CD4-positive, alpha-beta T cell treated with Interleukin-1 beta for 1 hour (primary cell): ENCODE results near the gene UCN.
A peak's percentile ranks its signal among the peaks of the same experiment; 100 is the strongest.
"Not testable (repeated sequence)": the region's sequence is repeated elsewhere in the genome, so short reads cannot be mapped to it uniquely, and the experiment has no call there.

Source experiments
- DNase-seq, 2 donors: peaks; one replicate each; pipeline ENCODE4 v3.0.0-alpha.2; 2020 to 2022

The UCN gene

DNA sequence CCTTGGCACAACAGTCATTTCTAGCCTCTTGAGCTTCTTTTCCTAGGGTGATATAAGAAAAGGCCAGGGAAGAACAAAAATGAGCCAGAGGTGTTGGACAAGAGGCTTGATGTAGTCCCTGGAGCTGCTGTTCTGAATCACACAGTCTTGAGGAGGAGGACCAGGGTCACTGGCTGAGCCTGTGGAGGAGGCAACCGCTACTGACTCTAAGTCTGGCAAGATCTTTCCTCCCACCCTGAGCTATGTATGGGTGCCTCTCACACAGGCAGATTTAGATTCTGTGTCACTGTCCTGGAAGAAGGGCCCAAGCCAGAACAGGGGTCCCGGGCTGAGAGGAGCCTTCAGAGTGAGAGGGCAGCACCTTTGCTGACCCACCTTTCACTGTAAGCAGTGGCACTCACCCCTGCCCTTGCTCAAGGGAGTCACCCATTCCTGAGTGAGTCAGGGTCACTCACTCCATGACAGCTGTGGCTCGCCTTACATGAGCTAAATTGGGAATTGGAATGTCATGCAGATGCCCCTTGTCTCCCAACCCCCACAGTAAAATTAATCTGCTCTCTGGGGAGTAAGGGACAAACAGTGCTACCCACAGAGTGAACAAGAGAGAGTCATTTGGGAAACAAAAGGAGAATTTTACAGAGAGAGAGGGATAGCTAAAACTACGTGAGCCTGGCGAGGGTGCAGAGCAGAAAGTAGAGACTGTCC lies 26.2 kb downstream of the UCN start, which contains the start of gene TRIM54:
TRIM54 (plus strand) TSS at position 575 of the 705 bp plus-strand sequence. CDS start 303 bp downstream, outside the sequence.
- DNase-seq: no peak

DNA sequence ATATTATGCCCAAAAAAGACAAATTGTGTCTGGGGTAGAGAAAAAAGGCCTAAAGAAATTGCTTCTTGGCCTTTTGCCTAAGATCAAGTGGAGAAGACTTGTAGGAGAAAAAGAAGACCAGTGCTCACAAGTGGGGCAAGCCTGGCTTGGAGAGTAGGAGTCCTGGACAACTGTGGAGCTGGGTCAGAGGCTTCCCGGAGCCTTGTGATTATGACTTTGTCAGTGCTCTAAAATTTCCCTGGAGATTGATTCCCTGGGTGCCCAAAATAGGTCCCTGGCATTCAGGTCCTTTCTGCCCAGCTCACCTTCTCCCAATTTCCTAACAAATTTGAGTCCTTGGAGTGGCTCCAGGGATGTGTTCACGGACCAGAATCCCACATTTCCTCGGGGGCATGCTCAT lies 26.8 kb downstream of the UCN start:
- DNase-seq: no peak

DNA sequence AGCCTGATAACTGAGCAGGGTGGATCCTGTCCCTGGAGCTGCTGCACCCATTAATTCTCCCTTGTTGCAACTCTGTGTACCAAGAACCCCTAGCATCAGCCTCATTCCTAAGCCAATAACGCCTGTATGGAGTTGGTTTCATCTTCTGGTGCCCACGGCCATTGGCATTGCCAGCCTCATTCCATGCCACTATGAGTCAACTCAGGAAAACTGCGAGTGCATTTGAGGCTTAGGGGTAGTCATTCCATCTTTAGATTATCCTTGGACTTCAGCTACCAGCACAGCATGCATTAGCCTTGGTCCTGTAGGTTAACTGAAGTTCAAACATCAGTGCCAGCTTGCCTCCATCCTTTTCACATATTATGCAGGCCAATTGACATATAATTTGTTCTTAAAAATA lies 27.4 kb downstream of the UCN start:
- no peak for DNase-seq

DNA sequence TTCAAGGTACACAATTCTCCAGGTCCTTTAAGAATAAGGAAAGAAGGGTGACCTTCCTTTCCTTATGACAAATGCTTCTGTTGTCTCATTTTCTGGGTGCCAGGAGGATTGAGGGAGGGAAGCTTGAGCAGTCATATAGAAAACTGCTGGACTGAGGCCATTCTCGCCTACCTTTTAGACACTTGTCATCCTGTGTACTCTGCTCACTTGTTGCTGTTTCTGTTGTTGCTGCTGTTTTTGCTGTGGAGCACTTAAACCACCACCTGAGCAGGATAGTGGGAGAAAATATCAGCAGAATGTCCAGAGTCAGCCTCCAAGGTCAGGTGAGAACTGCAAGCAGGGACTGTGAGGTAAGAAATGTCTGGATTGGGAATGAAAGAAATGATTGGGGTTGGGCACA lies 30.2 kb downstream of the UCN start:
- DNase-seq: no peak

DNA sequence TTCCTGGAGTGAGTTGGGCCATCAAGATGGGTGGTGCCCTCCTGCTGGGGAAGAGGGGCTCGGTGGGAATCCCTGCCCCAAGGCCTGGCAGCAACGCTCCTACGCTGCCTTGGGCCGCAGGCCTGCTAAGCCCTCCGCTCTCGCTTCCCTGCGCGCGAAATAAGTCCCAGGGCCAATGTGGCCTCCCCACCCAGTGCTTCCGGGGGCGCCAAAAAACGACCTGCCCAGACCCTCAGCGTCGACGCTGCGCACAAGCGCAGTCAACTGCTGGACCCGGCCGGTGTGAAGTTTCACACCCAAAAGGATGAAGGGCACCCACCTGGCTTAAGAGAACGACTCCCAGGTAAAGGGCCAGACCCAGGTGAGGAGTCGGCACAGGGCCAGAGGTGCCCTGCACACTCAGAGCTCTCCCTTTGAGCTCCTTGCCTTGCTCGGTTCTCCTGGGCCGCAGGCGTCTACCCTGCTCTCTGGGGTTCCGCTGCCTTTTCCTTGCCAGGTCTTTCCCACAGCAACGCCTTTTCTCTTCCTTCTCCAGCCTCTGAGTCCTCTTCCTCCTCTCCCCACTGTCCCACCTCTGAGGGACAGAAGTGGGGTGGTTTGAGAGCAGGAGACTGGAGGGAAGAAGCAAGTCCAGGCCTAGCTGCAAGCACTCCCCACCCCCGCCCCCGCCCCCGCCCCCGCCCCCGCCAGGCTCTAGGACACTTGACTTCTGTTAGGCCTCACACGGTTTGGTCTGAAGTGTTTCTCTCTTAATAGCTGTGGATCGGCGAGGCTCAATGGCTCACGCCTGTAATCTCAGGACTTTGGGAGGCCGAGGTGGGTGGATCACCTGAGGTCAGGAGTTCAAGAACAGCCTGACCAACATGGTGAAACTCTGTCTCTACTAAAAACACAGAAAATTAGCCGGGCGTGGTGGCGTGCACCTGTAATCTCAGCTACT lies 32.8 kb downstream of the UCN start, which contains the start of gene DNAJC5G:
DNAJC5G (plus strand) TSS at position 223 of the 940 bp plus-strand sequence. CDS start 1,296 bp downstream, outside the sequence.
- DNase-seq: no peak

DNA sequence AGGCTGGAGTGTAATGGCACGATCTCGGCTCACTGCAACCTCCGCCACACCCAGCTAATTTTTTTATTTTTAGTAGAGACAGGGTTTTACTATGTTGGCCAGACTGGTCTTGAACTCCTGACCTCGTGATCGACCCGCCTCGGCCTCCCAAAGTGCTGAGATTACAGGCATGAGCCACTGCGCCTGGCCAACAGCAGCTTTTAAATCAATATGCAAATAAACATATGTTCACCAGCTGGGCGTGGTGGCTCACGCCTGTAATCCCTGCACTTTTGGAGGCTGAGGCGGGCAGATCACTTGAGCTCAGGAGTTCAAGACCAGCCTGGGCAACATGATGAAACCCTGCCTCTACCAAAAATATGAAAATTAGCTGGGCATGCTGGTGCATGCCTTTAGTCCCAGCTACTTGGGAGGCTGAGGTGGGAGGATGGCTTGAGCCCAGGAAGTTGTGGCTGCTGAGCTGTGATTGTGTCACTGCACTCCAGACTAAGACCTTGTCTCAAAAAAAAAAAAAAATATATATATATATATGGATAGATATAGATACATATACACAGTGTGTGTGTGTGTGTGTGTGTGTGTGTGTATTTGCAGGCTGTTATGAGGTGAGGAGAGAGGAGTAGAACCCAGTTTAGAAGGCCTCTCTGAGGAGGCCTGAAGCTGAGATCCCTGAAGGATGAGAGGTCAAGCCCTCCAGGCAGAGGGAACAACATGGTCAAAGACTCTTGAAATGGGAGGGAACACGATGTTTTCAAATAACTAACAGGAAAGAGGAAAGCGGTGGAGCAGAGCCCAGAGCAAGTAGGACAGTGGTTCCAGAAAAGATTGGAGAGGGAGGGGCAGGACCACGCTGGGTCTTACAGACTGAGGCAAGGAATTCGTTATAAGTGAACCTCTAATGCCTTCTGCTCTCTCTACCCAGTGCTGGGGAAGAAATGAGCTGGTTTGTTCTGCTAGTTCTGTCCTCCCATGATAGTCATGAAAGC lies 35.4 kb downstream of the UCN start:
- DNase-seq: not testable (repeated sequence)

DNA sequence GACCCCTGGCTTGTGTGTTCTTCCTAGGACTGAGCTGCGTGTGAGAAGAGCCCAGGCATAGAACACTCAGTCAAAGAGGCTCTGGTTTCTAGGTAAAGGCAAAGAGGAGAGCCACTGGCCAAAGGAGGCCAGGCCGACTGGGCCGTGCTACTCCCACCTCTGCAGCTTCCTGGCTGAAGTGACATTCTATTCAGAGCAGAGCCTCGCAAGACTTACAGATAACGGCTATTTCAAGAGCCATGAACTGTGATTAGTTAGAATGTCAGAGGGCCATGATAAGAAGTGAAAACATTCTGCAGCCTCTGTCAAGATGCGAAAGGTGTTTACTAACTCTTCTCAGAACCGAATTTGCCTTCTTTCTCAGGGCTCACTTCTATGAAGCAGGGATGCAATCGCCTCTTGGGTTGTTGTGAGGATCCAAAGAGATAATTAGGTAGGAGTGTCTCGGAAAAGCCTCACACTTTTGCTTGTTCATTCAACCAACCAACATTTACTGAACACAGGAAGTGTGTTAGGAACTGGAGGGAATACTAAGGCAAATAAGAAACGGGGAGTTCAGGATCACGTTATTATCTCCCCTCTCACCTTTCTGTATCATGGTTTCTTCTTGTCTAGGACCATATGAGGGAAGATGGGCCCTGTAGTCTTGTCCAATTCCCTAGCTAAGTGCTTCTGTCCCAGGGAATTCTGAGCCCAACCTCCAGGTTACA lies 36.5 kb downstream of the UCN start:
- DNase-seq: no peak

DNA sequence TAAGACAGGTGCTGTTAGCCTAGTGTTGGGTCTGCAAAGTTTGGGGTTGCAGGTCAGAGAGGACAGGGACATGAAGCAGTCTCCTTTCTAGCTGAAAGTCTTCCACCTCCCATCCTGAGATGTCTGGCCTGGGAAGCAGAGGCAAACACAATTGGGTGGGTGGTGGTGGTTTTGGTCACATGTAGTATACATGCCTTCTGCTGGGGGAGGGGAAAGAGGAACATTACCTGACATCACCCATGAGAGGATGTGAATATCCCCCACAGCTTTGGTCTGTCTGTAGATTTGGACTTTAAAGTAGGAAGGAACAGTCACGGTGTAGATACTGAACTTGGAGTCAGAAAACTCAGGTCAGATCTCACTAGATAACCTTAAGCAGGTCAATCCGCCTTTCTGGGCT lies 37.6 kb downstream of the UCN start:
- no peak for DNase-seq

DNA sequence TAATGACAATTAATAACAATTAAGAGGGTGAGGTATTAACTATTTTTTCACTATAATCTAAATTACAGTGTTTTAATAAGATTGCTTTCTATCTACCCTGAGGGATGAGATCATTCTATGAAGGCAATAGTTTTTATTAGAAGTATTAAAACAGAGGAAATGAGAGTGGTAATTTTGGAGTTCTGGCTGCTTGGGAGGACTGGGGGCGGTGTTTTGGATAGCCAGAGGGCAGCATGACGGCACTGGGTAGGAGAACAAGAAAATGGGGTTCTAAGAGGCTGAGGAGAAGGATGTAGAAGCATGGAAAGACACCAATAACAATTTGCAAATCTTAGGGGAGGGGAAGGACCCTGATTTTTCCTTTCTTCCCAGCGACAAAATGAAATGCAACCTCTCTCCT lies 38.1 kb downstream of the UCN start:
- no peak for DNase-seq

DNA sequence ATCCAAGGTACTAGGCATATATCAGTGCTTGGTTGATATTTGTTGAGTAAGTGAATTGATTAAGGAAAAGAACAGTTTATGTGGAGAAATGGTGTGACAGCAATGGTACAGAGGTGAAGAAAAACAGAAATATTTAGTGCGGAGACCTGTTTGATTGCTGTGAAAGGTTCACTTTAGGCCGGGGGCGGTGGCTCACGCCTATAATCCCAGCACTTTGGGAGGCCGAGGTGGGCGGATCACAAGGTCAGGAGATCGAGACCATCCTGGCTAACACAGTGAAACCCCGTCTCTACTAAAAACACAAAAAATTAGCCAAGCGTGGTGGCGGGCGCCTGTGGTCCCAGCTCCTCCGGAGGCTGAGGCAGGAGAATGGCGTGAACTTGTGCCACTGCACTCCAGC lies 39.9 kb downstream of the UCN start:
- not testable (repeated sequence) for DNase-seq

DNA sequence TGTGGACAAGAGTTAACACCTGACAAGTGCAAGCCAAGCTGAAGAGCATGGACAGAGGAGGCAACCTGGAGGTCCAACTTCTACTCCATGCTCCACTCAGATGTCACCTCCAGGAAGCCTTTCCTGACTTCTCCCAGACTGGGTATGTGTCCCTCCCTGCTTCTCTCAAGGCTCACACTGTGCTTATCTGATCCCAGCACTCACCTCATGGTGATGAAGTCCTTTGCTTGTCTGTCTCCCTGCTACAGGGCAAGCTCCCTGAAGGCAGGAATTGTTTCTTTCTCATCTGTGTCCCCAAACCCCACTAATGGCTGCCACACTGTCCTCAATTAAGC lies 42.7 kb downstream of the UCN start:
- no peak for DNase-seq

DNA sequence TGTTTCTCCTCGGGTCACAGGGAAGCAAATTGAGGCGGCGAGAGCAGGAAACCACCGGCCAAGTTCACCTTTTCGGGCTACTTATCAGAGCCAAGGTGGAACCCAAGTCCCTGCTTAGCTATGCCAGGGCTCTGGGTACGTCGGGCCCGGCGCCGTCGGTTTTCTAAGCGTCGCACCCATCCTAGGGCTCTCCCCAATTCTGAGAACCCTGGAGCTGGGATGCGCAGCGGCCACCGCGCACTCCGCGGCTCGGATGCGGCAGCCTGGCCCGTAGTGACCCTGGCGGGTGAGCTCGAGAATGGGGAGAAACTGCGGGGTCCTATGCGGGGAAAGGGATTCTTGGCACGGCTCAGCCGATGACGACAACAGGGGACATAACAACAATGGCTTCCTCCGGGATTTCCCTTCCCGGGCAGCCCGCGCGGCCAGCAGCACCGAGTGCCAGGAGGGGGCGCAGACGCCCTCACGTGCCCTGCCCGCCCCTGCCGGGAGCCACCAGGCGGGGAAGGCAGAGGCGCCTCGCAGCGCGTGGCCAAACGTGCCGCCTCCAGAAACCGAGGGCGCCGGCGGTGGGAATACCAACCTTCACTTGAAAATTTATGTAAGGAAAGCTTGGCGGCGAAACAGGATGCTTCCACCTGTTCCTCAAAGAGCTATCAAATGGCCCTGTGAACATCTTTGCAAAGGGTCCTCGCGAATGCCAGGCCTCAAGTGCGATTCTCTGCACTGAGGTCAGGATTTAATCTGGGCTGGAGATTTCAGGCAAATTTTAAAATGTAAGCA lies 43.3 kb downstream of the UCN start:
- DNase-seq: peak; percentile 74 to 78

DNA sequence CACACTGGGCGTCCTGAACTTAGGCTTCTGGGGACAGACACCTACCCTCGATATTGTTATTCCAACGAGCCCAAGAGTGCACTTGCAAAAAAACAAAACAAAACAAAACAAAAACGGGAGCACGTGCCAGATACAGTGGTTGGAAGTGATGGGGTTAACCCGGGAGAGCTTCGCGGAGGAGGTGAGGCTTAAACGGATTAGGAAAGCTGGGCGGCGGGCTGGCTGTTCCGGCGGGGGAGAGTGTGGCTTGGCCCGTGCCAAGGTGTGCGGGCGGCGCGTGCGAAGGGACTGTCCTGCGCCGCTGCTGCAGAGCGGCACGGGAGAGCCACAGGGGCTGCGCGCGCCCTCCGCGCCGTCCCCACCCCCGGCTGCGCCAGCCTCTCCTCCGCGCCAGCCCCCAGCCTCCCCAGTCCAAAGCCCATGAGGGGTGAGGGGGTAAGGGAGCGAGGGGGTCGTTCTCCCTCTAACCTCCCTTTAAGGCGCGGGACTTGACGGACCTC lies 43.9 kb downstream of the UCN start:
- peak in 1 of 2 donors; percentile 16 for DNase-seq

DNA sequence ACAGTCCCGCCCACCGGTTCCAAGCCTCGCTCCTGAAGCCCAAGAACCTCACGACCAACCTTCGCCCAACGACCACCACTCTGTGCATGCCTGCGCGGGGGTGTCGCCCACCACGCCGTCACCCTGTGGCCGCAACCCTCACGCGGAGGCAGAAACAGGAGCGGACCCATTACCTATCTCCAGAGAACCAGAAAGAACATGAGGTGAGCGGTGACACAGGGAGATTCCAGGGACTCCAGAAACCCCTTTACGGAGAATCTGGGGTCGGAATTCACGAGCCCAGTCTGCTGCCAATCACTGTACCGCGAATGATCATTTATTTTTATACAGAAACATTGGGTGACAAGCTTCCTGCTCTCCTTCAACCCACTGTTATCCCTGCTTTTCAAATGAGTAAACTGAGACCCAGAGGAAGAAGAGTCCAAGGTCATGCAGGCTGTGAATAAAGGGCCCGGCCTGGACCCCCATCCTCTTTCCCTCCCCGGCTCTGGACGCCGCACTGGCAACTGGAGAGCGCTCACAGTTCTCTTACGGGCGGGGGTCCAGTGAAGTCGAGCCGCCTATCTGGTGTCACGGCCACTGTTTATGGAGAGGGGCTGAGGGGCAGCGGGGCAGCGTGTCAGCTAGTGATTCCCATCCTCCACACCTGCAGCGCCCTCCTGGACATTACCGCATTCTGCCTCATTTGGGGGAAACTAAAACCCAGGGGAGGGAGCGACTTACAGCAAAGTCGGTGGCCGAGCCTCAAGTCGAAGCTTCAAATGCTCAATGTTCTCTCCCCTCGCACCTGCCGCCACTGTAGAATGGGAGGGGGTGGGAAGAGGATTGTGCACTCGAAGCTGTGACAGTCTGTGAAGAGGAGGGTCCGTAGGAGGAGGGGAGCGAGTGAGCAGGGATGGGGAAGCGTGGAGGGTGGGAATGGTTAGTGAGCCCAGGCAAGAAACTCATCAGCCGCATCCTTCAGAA lies 44.7 kb downstream of the UCN start:
- DNase-seq: no peak

DNA sequence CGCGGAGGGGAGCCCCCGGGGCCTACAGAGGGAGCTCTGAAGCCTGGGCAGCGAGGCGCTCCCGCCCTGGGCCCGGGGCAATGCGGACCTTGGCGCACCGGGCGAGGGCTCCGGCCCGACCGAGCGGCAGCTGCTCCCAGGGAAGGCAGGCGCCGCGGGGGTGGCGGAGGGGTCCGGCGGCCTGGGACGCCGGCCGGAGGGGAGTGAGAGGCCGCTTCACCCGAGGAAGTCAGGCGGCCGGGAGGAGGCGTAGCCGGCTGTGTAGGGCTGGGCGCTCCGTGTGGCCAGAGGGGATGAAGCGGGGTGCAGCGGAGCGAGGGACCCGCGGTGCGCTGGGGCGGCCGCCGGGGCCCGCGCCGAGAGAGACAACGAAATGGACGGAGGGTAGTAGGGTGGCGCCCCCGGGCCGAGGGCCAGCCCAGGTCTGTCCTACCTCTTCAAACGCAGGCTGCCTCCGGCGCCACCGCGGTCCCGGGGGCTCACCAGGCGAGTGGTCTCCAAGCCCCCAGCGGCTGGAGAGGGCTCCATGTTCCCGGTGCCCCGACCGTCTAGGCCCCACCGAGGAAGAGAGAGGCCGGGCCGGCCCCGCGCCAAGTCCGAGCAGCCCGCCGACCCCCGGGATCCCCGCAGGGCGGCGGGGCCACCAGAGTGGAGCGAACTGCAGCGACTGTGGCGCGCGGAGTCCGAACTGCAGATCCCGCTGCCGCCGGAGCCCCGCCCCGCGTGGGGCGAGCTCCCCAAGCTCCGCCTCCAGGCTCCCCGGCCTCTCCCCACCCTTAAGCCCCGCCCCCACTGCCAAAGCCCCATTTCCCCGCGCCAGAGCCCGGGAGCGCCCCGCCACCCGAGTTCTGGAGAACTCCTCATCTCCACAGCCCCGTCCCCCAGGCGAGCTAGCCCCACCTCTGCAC lies 45.6 kb downstream of the UCN start, which contains the start of gene SLC30A3:
SLC30A3 (minus strand) TSS at position 669 of the 908 bp plus-strand sequence; CDS start at position 528, 141 bp downstream.
- DNase-seq: peak; percentile 75 to 76

DNA sequence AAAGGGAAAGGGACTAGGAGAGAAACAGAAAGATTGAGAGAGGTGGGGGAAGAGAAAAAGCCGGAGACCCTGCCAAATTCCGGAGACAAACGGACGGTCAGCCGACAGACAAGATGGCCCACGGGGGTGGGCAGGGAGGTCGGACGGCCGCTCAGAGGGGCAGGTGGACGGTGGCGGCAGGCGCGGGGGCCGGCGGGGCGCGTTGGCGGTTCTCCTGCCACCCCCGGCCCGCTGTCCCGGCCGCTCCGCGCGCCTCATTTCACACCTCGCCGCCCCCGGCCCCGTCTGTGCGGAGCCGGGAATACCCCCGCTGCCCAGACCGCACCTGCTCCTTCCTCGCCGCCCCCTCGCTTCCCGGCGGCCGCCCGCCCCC lies 46.3 kb downstream of the UCN start:
- DNase-seq: no peak

DNA sequence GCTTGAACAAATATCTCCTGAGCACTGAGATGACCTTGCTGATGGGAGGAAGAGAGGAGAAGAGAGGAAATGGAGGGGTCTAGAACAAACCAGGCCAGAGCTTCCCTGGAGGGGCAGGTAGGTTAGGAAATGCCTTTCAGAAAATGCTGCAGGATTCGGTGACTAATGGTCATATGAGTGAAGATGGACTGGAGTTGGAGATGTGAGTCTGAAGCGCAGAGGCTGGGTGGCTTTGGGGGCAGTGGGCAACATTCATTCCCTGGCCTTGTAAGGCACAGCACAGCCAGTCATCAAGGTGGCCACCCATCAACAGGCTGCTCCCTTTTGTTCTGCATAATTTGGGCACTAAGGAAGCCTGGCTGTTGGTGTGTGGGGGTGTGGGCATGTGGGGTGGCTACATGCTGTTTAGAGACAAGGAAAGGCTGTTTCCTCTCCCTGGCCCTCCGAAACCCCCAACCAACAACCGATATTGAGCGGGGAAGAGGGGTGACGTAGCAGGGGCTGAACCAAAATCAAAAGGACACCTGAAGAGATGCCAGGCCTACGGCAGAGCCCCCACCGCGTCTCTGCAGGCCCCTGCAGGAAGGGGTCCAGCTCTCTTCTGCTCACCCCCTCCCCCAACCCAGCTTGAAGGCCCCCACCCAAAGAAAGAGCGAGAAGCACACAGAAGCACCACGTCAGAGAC lies 46.9 kb downstream of the UCN start:
- no peak for DNase-seq

DNA sequence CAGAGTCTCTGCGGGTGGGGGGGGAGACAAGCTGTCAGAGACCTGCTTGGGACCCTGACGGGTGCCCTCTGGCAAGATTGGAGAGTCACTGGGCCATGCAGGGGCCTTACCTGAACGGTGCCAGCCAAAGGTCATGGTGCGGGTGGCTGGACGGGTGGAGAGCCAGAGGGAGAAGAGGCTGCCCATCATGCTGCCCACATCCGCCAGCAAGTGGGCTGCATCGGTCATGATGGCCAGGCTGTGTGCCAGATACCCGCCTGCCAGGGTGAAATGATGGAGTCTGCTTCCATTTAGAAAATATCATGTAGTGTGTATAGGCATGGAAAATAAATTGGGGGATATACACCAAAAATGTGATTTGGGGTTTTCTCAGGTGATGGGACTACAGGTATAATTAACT lies 50.2 kb downstream of the UCN start:
- no peak for DNase-seq
